ENCODE data around the gene MUC2. TPM values are rescaled to one million over a fixed set of nuclear protein-coding genes. Genes with fewer than 3 reads are reported as not detected.

MUC2 gene
- total RNA-seq, 4 donors from 2014 or later: 269 to 910 (median 671) TPM

DNA sequence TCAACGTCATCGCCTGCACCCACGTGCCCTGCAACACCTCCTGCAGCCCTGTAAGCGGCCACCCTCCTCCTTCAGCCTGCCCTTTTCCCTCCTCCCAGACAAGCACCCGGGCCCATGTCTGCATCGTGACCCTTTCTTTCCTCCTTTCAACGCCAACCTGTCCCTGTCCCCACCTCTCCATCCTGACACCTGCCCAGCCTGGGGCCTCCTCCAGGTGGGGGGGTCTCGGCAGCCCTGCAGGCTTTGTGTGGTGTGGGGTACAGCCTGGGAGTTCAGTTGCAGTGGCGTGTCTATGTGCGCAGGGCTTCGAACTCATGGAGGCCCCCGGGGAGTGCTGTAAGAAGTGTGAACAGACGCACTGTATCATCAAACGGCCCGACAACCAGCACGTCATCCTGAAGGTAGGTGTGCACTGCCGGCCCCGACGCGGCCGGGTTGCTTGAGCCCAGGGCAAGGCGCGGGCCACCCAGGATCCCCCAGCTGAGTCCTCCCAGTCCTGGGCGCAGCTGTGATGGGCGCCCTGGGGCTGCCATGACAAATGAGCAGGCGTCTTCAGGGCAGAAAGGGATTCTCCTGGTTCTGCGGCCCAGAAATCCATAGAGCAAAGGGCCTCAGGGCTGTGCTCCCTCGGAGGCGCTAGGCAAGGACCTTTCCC, 33.7 kb downstream of the MUC2 start:
- intact Hi-C loops (cut with DNase I; ENCODE audit: low total_unique reads): no loop called here
- no peaks in the 10 kb centered on the region for H3K9me3 ChIP-seq
- H3K27me3 ChIP-seq: no peaks in the 10 kb centered on the region
- in situ Hi-C loops (cut with MboI; ENCODE audit: low pct_ligation_motif_present in 1 of 4, low pct_unique_long_range_greater_than_20kb in 1 of 4, low sequenced_read_pairs in 3 of 4): no loop called here
- 67 to 82% methylated on average over 3 to 29 of the region's 29 CpGs for WGBS, 2 donors (ENCODE audit: low coverage in 1 of 2)
- no peak overlapping the region for H3K27ac ChIP-seq
- H3K4me3 ChIP-seq: no peak overlapping the region
- TF ChIP-seq POLR2AphosphoS5 (IDR thresholded peaks at IDR 0.05) (no peak), POLR2A (IDR thresholded peaks at IDR 0.05) (no peak), EP300 (IDR thresholded peaks at IDR 0.05; ENCODE audit: low read depth) (no peak)
- TF ChIP-seq, protein P1, sequence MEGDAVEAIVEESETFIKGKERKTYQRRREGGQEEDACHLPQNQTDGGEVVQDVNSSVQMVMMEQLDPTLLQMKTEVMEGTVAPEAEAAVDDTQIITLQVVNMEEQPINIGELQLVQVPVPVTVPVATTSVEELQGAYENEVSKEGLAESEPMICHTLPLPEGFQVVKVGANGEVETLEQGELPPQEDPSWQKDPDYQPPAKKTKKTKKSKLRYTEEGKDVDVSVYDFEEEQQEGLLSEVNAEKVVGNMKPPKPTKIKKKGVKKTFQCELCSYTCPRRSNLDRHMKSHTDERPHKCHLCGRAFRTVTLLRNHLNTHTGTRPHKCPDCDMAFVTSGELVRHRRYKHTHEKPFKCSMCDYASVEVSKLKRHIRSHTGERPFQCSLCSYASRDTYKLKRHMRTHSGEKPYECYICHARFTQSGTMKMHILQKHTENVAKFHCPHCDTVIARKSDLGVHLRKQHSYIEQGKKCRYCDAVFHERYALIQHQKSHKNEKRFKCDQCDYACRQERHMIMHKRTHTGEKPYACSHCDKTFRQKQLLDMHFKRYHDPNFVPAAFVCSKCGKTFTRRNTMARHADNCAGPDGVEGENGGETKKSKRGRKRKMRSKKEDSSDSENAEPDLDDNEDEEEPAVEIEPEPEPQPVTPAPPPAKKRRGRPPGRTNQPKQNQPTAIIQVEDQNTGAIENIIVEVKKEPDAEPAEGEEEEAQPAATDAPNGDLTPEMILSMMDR (IDR thresholded peaks at IDR 0.05): no peak
- DNase-seq: no peak
- H3K36me3 ChIP-seq: no peaks in the 10 kb centered on the region
- no peaks in the 10 kb centered on the region for H3K4me1 ChIP-seq

- no peaks in the 10 kb centered on the region for H3K27me3 ChIP-seq
- no peak overlapping the region for H3K27ac ChIP-seq
- H3K9me3 ChIP-seq: no peaks in the 10 kb centered on the region
- no peak for TF ChIP-seq POLR2A (IDR thresholded peaks at IDR 0.05)
- TF ChIP-seq, protein P1 (IDR thresholded peaks at IDR 0.05): no peak
- TF ChIP-seq EP300 (IDR thresholded peaks at IDR 0.05; ENCODE audit: low read depth): no peak
- no peak for TF ChIP-seq POLR2AphosphoS5 (IDR thresholded peaks at IDR 0.05)
- DNase-seq: no peak
- no peaks in the 10 kb centered on the region for H3K4me1 ChIP-seq
- in situ Hi-C loops (cut with MboI; ENCODE audit: low pct_ligation_motif_present in 1 of 4, low pct_unique_long_range_greater_than_20kb in 1 of 4, low sequenced_read_pairs in 3 of 4) (no loop called here), intact Hi-C loops (cut with DNase I; ENCODE audit: low total_unique reads) (no loop called here)
- 78% methylated on average over 25 of the region's 28 CpGs; no CpG with 5 or more reads in 1 of the 2 donors for WGBS, 2 donors (ENCODE audit: low coverage in 1 of 2)
- H3K36me3 ChIP-seq: no peaks in the 10 kb centered on the region
- no peak overlapping the region for H3K4me3 ChIP-seq
Measured at GRCh38 chr11:1109101-1109917, 34.6 kb downstream of the MUC2 start.

DNA sequence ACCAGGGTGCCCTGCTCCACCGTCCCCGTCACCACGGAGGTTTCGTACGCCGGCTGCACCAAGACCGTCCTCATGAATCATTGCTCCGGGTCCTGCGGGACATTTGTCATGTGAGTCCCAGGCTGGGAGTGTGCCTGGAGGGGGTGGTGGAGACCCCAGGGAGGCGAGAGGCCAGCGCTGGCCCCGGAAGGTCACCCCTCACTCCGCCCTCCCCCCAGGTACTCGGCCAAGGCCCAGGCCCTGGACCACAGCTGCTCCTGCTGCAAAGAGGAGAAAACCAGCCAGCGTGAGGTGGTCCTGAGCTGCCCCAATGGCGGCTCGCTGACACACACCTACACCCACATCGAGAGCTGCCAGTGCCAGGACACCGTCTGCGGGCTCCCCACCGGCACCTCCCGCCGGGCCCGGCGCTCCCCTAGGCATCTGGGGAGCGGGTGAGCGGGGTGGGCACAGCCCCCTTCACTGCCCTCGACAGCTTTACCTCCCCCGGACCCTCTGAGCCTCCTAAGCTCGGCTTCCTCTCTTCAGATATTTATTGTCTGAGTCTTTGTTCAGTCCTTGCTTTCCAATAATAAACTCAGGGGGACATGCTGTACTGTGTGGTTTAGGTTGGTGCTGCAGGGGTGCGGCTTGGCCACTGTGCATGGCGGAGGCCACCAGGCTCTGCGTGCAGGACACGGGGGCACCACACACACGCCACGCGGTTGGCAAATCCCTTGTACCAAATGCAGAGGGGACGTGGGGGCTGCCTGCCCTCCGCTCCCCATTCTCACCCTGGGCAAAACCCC, 35.4 kb downstream of the MUC2 start:
- H3K27me3 ChIP-seq: no peaks in the 10 kb centered on the region
- no peak for DNase-seq
- no peak overlapping the region for H3K4me3 ChIP-seq
- 85% methylated on average over 38 of the region's 39 CpGs; no CpG with 5 or more reads in 1 of the 2 donors for WGBS, 2 donors (ENCODE audit: low coverage in 1 of 2)
- in situ Hi-C loops (cut with MboI; ENCODE audit: low pct_ligation_motif_present in 1 of 4, low pct_unique_long_range_greater_than_20kb in 1 of 4, low sequenced_read_pairs in 3 of 4): no loop called here
- H3K4me1 ChIP-seq: no peaks in the 10 kb centered on the region
- no peak overlapping the region for H3K27ac ChIP-seq
- intact Hi-C loops (cut with DNase I; ENCODE audit: low total_unique reads): no loop called here
- TF ChIP-seq POLR2AphosphoS5 (IDR thresholded peaks at IDR 0.05): peak in 1 of 3 donors; percentile 17
- no peak for TF ChIP-seq EP300 (IDR thresholded peaks at IDR 0.05; ENCODE audit: low read depth)
- TF ChIP-seq, protein P1 (IDR thresholded peaks at IDR 0.05): no peak
- H3K9me3 ChIP-seq: no peaks in the 10 kb centered on the region
- no peaks in the 10 kb centered on the region for H3K36me3 ChIP-seq
